Measurements from ENCODE around the gene PILRA.

GRCh38 chr7:100402241-100402640 lies 29.0 kb downstream of the PILRA start:
- no peak for TF ChIP-seq SP1 (IDR thresholded peaks at IDR 0.05)
- TF ChIP-seq TAF1 (conservative IDR thresholded peaks at IDR 0.05): no peak
- TF ChIP-seq CTCF (IDR thresholded peaks at IDR 0.05; ENCODE audit: low read depth, low read length, missing input control): no peak
